Neural cell (in vitro differentiated cells): ENCODE data around the gene FAM53B. TPM values are rescaled to one million over a fixed set of nuclear protein-coding genes. Genes with fewer than 3 reads are reported as not detected.

Source experiments
- H2AFZ ChIP-seq: fragments of 200-600, 300-800 bp; sonication (generic), shearing (Covaris generic); 2 replicates; pipeline ENCODE4 v1.6.0; 2014; ENCODE audit warnings: low read depth, mild to moderate bottlenecking, antibody characterized with exemption, low read length, moderate library complexity
- H3F3A ChIP-seq: fragments of 200-600 bp; shearing (Covaris generic); 2 replicates; pipeline ENCODE4 v1.6.1; 2016; ENCODE audit warnings: mild to moderate bottlenecking, moderate library complexity, mixed read lengths, antibody characterized with exemption, low read length; ENCODE audit not compliant: insufficient read depth, poor library complexity, severe bottlenecking
- H3K27ac ChIP-seq: fragments of 200-600, 300-800 bp; sonication (generic), shearing (Covaris generic); 2 replicates; pipeline ENCODE4 v1.5.1; 2014; ENCODE audit warnings: mild to moderate bottlenecking, low read length, moderate library complexity
- H3K27me3 ChIP-seq: fragments of 300-800, 200-600 bp; sonication (generic), shearing (Covaris generic); 2 replicates; pipeline ENCODE4 v1.6.0; 2014; ENCODE audit warnings: mild to moderate bottlenecking, low read depth, low read length, moderate library complexity; ENCODE audit not compliant: insufficient read depth
- H3K36me3 ChIP-seq: fragments of 300-800, 200-600 bp; sonication (generic), shearing (Covaris generic); 2 replicates; pipeline ENCODE4 v1.5.1; 2014; ENCODE audit warnings: mild to moderate bottlenecking, antibody characterized with exemption, low read length, moderate library complexity; ENCODE audit not compliant: insufficient read depth
- H3K4me2 ChIP-seq: fragments of 300-800, 200-600 bp; sonication (generic), shearing (Covaris generic); 2 replicates; pipeline ENCODE4 v1.6.0; 2014; ENCODE audit warnings: mild to moderate bottlenecking, low read length
- H3K4me3 ChIP-seq: fragments of 300-800, 200-600 bp; sonication (generic), shearing (Covaris generic); 2 replicates; pipeline ENCODE4 v1.5.1; 2014; ENCODE audit warnings: mild to moderate bottlenecking, low read length, moderate library complexity
- H3K79me2 ChIP-seq: fragments of 200-600 bp; shearing (Covaris generic); replicated peaks from 2 replicates; pipeline ENCODE4 v1.6.0; 2014; ENCODE audit warnings: mild to moderate bottlenecking, low read length, moderate library complexity; ENCODE audit not compliant: insufficient read depth
- H3K9ac ChIP-seq: fragments of 300-800, 200-600 bp; sonication (generic), shearing (Covaris generic); 2 replicates; pipeline ENCODE4 v1.6.1; 2016; ENCODE audit warnings: mild to moderate bottlenecking, low read length, mixed read lengths
- H3K9me2 ChIP-seq: fragments of 200-600 bp; shearing (Covaris generic); 2 replicates; pipeline ENCODE4 v1.6.1; 2016; ENCODE audit warnings: mild to moderate bottlenecking, low read length, mixed read lengths; ENCODE audit not compliant: insufficient read depth
- H3K9me3 ChIP-seq: fragments of 200-600, 300-800 bp; sonication (generic), shearing (Covaris generic); 2 replicates; pipeline ENCODE4 v1.6.1; 2016; ENCODE audit warnings: mild to moderate bottlenecking, mixed run types, low read length, moderate library complexity, mixed read lengths
- H4K20me1 ChIP-seq: fragments of 200-600 bp; shearing (Covaris generic); 2 replicates; pipeline ENCODE4 v1.6.1; 2016; ENCODE audit warnings: mild to moderate bottlenecking, mixed run types; ENCODE audit not compliant: insufficient read depth
- EZH2 ChIP-seq: fragments of 200-600, 300-800 bp; shearing (Covaris generic), sonication (generic); IDR thresholded peaks from 2 replicates; pipeline ENCODE4 v1.6.1; 2014; ENCODE audit warnings: antibody characterized with exemption, low read length, borderline replicate concordance, mild to moderate bottlenecking; ENCODE audit not compliant: insufficient read depth, poor library complexity, severe bottlenecking
- MXI1 ChIP-seq: fragments of 450-650 bp; conservative IDR thresholded peaks from 2 replicates; pipeline ENCODE4 v1.6.1; 2014; ENCODE audit warnings: antibody characterized with exemption, mild to moderate bottlenecking; ENCODE audit not compliant: poor library complexity, severe bottlenecking
- POLR2AphosphoS5 ChIP-seq: IDR thresholded peaks from 2 replicates; pipeline ENCODE4 v1.6.1; 2012
- SMC3 ChIP-seq: fragments of 450-650 bp; conservative IDR thresholded peaks from 2 replicates; pipeline ENCODE4 v1.6.1; 2014; ENCODE audit warnings: antibody characterized with exemption, mild to moderate bottlenecking, moderate library complexity; ENCODE audit not compliant: poor library complexity
- TAF1 ChIP-seq: IDR thresholded peaks from 2 replicates; pipeline ENCODE4 v1.6.1; 2012; ENCODE audit warnings: low read depth
- polyA plus RNA-seq: library from polyadenylated mRNA; depleted of rRNA; stranded (reverse); fragments of >200 nt; gene quantifications from 2 replicates; pipeline ENCODE4 v1.2.3, GENCODE V29; 2014
- TF ChIP-seq, protein P1 (sequence below): fragments of 450-650 bp; IDR thresholded peaks from 2 replicates; pipeline ENCODE4 v1.5.1; 2014; ENCODE audit warnings: antibody characterized with exemption, mild to moderate bottlenecking, moderate library complexity; ENCODE audit not compliant: poor library complexity, severe bottlenecking
- TF ChIP-seq, protein P2 (sequence below): IDR thresholded peaks from 2 replicates; pipeline ENCODE4 v1.6.1; 2012; ENCODE audit warnings: borderline replicate concordance

The FAM53B gene
- polyA plus RNA-seq, 1 donor from 2014 or later: 21.8 TPM

DNA sequence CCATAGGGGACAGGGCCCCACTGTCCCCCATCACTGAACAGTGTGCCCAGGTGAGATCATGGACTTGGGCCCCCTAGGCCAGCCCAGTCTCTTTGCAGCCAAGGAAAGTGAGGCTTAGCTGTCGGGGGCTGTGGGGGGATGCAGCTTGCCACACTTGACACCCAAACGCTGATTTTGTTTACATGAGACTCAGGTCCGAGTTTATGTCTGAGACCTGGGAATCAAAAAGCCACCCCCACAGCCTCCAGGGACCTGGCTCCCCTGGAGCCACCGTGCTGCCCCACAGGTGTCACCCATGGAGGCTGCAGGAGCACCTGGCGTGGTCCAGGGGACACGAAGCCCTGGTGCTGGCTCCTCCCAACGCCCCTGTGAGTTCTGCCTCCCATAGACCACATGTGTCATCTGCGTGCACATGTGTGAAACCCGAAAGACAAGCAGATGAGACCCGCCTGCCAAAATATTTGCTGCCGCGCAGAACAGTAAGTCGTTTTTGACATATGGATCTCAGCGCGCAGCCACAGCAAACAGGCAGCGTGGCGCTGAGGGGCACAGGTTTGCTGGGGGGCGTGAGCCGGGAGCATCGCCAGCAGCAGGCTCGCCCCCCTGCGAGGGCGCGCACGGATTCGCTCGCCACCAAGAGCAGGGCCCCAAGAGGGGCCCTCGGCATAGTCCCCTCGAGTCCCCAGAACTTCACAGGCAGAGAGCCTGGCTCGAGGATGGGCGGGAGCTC lies 170.3 kb downstream of the FAM53B start:
- Histone ChIP-seq H3K27me3 (no peaks in the 10 kb centered on the region), H3K36me3 (no peaks in the 10 kb centered on the region)

DNA sequence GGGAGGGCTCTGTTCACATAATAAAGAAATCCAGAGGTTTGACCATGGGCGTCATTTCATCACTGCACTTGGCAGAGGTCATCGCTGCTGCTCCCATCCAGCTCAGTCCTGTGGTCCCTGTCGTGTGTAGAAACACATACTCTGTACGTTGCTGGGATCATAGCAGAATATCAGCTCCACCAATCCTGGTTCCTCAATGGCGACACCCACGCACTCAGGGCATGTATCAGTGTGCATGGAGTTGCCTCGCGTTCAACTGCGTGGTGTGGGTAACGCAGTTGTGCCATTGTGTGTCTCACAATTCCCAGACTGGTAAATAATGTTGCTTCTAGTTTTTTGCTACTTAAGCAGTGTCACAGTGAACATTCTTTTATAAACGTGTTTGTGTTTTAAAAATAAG lies 171.4 kb downstream of the FAM53B start:
- H3K27ac ChIP-seq: no peak overlapping the region
- H3K9ac ChIP-seq: no peak overlapping the region
- no peaks in the 10 kb centered on the region for H3K9me3 ChIP-seq
- H3F3A ChIP-seq: no peaks in the 10 kb centered on the region
- no peaks in the 10 kb centered on the region for H3K79me2 ChIP-seq
- no peaks in the 10 kb centered on the region for H4K20me1 ChIP-seq
- TF ChIP-seq MXI1 (no peak), POLR2AphosphoS5 (no peak), SMC3 (no peak), EZH2 (no peak), TAF1 (no peak)
- TF ChIP-seq, protein P1, sequence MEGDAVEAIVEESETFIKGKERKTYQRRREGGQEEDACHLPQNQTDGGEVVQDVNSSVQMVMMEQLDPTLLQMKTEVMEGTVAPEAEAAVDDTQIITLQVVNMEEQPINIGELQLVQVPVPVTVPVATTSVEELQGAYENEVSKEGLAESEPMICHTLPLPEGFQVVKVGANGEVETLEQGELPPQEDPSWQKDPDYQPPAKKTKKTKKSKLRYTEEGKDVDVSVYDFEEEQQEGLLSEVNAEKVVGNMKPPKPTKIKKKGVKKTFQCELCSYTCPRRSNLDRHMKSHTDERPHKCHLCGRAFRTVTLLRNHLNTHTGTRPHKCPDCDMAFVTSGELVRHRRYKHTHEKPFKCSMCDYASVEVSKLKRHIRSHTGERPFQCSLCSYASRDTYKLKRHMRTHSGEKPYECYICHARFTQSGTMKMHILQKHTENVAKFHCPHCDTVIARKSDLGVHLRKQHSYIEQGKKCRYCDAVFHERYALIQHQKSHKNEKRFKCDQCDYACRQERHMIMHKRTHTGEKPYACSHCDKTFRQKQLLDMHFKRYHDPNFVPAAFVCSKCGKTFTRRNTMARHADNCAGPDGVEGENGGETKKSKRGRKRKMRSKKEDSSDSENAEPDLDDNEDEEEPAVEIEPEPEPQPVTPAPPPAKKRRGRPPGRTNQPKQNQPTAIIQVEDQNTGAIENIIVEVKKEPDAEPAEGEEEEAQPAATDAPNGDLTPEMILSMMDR: no peak
- TF ChIP-seq, protein P2, sequence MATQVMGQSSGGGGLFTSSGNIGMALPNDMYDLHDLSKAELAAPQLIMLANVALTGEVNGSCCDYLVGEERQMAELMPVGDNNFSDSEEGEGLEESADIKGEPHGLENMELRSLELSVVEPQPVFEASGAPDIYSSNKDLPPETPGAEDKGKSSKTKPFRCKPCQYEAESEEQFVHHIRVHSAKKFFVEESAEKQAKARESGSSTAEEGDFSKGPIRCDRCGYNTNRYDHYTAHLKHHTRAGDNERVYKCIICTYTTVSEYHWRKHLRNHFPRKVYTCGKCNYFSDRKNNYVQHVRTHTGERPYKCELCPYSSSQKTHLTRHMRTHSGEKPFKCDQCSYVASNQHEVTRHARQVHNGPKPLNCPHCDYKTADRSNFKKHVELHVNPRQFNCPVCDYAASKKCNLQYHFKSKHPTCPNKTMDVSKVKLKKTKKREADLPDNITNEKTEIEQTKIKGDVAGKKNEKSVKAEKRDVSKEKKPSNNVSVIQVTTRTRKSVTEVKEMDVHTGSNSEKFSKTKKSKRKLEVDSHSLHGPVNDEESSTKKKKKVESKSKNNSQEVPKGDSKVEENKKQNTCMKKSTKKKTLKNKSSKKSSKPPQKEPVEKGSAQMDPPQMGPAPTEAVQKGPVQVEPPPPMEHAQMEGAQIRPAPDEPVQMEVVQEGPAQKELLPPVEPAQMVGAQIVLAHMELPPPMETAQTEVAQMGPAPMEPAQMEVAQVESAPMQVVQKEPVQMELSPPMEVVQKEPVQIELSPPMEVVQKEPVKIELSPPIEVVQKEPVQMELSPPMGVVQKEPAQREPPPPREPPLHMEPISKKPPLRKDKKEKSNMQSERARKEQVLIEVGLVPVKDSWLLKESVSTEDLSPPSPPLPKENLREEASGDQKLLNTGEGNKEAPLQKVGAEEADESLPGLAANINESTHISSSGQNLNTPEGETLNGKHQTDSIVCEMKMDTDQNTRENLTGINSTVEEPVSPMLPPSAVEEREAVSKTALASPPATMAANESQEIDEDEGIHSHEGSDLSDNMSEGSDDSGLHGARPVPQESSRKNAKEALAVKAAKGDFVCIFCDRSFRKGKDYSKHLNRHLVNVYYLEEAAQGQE: no peak
- no peaks in the 10 kb centered on the region for H3K9me2 ChIP-seq
- no peaks in the 10 kb centered on the region for H3K36me3 ChIP-seq
- no peaks in the 10 kb centered on the region for H3K27me3 ChIP-seq
- no peak overlapping the region for H2AFZ ChIP-seq
- no peak overlapping the region for H3K4me3 ChIP-seq
- H3K4me2 ChIP-seq: no peak overlapping the region

More for the DNA sequence above, 170.3 kb downstream of the FAM53B start:
- Histone ChIP-seq H4K20me1 (no peaks in the 10 kb centered on the region), H3K9me3 (no peaks in the 10 kb centered on the region), H3K9me2 (no peaks in the 10 kb centered on the region), H3K4me2 (no peak overlapping the region), H2AFZ (no peak overlapping the region), H3F3A (no peaks in the 10 kb centered on the region), H3K79me2 (no peaks in the 10 kb centered on the region), H3K27ac (no peak overlapping the region), H3K4me3 (no peak overlapping the region), H3K9ac (no peak overlapping the region)
- TF ChIP-seq, protein P1: no peak
